AG04450 (cell line): ENCODE measurements around the gene HSD17B10. TPM values are rescaled to one million over a fixed set of nuclear protein-coding genes. Genes with fewer than 3 reads are reported as not detected.

Source experiments
- CTCF ChIA-PET: fragments of 300-600, 350-600 bp; formaldehyde crosslinking; extraction: SDS; loops from one replicate; lab custom pipeline; 2022; ENCODE audit warnings: antibody characterized with exemption, inconsistent platforms; lab: Charles Lee
- POLR2A ChIA-PET: fragments of 350-600 bp; formaldehyde crosslinking; extraction: SDS; loops from one replicate; lab custom pipeline; 2021; ENCODE audit warnings: antibody characterized with exemption, inconsistent platforms; lab: Yijun Ruan, JAX
- DNase-seq: peaks from one replicate; pipeline ENCODE4 v3.0.0-alpha.2; 2011; ENCODE audit warnings: low read depth, low spot score
- H3K27ac ChIP-seq: one replicate; pipeline ENCODE4 v1.5.1; 2012; ENCODE audit warnings: low read depth, low read length, control low read depth
- H3K27me3 ChIP-seq: one replicate; pipeline ENCODE4 v1.6.0; 2012; ENCODE audit warnings: low read length; ENCODE audit not compliant: control insufficient read depth, insufficient read depth
- H3K4me3 ChIP-seq: 2 replicates; pipeline ENCODE4 v1.5.1; 2011; ENCODE audit warnings: mild to moderate bottlenecking, low read depth, low read length, control low read depth
- H3K9me3 ChIP-seq: 2 replicates; pipeline ENCODE4 v1.5.1; 2012; ENCODE audit warnings: low read length; ENCODE audit not compliant: control insufficient read depth, insufficient read depth
- polyA plus RNA-seq: library from polyadenylated mRNA; depleted of rRNA; stranded (reverse); fragments of >200 nt; gene quantifications from 2 replicates; pipeline ENCODE4 v1.2.3, GENCODE V29; 2011
- TF ChIP-seq, protein P1 (sequence below): IDR thresholded peaks from 2 replicates; pipeline ENCODE4 v1.5.1; 2011; ENCODE audit warnings: low read depth, low read length, control low read depth, inconsistent platforms

Gene HSD17B10
- polyA plus RNA-seq, 1 experiment: 87.4 TPM

DNA sequence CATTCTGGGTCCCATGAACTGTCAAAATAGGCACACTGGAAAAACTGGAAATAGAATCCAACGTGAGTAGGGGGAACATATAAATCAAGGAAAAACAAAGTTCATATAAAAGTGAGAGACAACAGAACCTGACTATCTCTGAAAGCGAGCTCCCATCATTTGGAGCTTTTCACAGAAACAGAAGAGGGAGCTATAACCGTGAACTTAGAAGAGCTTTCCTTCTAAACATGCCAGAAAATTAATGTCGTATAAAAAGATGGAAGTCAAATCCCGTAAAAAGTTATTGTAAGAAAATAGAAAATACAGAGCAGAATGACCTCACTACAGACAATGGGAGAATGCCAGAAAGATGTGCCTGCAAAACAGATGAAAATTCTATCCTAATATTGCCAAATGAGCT, 23.9 kb upstream of the HSD17B10 start:
- Histone ChIP-seq H3K4me3 (no peak overlapping the region), H3K27me3 (no peaks in the 10 kb centered on the region), H3K27ac (no peak overlapping the region), H3K9me3 (no peaks in the 10 kb centered on the region)
- CTCF ChIA-PET: interaction anchor here (0.9 to 2.3 kb wide), 9 partner anchors 8 to 200 kb away, joined by 3 to 26 read pairs (median 4); no protein-coding TSS in a partner anchor
- DNase-seq: no peak
- TF ChIP-seq, protein P1, sequence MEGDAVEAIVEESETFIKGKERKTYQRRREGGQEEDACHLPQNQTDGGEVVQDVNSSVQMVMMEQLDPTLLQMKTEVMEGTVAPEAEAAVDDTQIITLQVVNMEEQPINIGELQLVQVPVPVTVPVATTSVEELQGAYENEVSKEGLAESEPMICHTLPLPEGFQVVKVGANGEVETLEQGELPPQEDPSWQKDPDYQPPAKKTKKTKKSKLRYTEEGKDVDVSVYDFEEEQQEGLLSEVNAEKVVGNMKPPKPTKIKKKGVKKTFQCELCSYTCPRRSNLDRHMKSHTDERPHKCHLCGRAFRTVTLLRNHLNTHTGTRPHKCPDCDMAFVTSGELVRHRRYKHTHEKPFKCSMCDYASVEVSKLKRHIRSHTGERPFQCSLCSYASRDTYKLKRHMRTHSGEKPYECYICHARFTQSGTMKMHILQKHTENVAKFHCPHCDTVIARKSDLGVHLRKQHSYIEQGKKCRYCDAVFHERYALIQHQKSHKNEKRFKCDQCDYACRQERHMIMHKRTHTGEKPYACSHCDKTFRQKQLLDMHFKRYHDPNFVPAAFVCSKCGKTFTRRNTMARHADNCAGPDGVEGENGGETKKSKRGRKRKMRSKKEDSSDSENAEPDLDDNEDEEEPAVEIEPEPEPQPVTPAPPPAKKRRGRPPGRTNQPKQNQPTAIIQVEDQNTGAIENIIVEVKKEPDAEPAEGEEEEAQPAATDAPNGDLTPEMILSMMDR: peak; percentile 44
- POLR2A ChIA-PET: interaction anchor here (0.5 kb wide), 1 partner anchor 466 kb away, joined by 3 read pairs; no protein-coding TSS in a partner anchor

DNA sequence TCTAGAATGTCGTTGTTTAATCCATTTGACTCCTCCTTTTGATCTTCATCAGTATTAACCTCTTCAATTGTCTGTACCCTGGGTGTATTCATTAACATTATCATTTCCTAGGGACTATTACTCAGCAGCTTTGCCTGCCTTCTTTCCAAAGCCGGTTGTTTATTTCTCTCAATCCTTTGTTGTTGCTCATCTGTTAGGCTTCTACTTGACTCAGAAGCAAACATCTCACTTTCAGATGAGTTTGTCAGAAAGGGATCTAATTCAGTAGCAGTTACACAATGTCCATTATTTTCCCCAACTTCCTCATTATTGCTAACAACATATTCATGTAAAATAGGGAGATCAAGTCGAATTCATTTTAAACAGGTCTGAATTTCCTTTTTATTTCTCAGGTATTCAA, 22.1 kb upstream of the HSD17B10 start:
- TF ChIP-seq, protein P1: no peak
- CTCF ChIA-PET: interaction anchor here (2.3 kb wide), 1 partner anchor 25 kb away, joined by 12 read pairs; no protein-coding TSS in a partner anchor
- no peak for DNase-seq
- Histone ChIP-seq H3K4me3 (no peak overlapping the region), H3K27me3 (no peaks in the 10 kb centered on the region), H3K9me3 (no peaks in the 10 kb centered on the region), H3K27ac (no peak overlapping the region)
- POLR2A ChIA-PET: interaction anchor here (0.6 kb wide), 1 partner anchor 20 kb away, joined by 4 read pairs; no protein-coding TSS in a partner anchor

DNA sequence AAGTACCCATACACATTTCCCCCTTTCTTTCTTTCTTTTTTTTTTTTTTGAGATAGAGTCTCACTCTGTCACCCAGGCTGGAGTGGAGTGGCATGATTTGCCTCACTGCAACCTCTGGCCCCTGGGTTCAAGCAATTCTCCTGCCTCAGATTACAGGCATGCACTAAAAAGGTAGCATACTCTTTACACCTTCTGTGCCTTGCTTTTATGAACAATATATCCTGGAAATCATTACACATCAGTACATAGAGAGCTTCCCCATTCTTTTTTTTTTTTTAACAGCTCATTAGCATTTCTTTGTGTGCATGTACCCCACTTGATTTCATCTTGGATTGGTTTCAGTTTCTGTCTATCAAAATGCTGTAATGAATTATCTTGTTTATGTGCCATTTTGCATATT, 18.6 kb upstream of the HSD17B10 start:
- Histone ChIP-seq H3K27ac (no peak overlapping the region), H3K27me3 (no peaks in the 10 kb centered on the region), H3K9me3 (no peaks in the 10 kb centered on the region), H3K4me3 (no peak overlapping the region)
- ChIA-PET POLR2A (interaction anchor here (0.6 kb wide), 1 partner anchor 126 kb away, joined by 6 read pairs; no protein-coding TSS in a partner anchor), CTCF (interaction anchor here (1.0 kb wide), 1 partner anchor 30 kb away, joined by 3 read pairs; no protein-coding TSS in a partner anchor)
- DNase-seq: no peak
- TF ChIP-seq, protein P1: no peak

DNA sequence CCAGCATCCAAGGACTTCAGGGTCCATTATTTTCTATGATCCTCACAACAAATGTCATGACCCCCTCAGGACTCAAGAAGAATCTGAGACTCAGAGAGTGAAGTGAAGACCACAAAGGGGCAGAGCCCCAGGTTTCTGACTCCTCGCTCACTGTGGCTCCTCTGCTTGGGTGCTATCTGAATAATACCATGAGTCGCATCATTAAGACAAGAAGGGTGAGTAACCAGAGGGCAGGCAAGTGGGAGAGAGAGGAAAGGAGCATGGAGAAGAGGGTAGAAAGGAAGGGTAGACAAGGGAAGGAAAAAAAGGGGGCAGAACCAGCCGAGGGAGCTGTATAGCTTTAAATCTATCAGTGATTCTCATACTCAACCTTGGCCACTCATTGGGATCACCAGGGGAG, 15.5 kb upstream of the HSD17B10 start:
- TF ChIP-seq, protein P1: no peak
- ChIA-PET CTCF (interaction anchor here (1.1 to 1.8 kb wide), 2 partner anchors 33 to 136 kb away, joined by 3 to 5 read pairs; no protein-coding TSS in a partner anchor), POLR2A (no interaction called here)
- Histone ChIP-seq H3K4me3 (no peak overlapping the region), H3K27me3 (no peaks in the 10 kb centered on the region), H3K9me3 (no peaks in the 10 kb centered on the region), H3K27ac (no peak overlapping the region)
- no peak for DNase-seq

DNA sequence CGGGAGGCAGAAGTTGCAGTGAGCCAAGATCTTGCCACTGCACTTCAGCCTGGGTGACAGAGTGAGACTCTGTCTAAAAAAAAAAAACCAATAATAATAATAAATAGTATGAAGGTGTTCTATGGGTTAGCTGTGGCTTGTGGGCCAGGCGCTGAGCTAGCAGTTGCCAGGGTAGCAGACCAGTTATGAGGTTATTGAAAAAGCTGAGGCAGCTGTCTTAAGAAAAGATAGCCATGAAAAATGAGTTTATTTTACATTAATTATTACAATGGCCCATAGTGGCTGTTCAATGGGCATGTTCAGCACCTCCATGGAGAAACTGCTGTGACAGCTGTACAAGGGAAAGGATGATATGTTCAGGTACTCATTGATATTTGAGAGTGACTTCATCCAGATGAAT, 13.3 kb upstream of the HSD17B10 start:
- Histone ChIP-seq H3K9me3 (no peaks in the 10 kb centered on the region), H3K27me3 (no peaks in the 10 kb centered on the region), H3K27ac (no peak overlapping the region), H3K4me3 (no peak overlapping the region)
- ChIA-PET CTCF (interaction anchor here (0.8 to 2.1 kb wide), 5 partner anchors 11 to 130 kb away, joined by 3 to 8 read pairs (median 4); no protein-coding TSS in a partner anchor), POLR2A (no interaction called here)
- DNase-seq: no peak
- TF ChIP-seq, protein P1: no peak
